Neural progenitor cell (in vitro differentiated cells): ENCODE measurements around the gene SCGB1C2. TPM values are rescaled to one million over a fixed set of nuclear protein-coding genes. Genes with fewer than 3 reads are reported as not detected.

ENCODE experiments used
- DNase-seq: peaks from one replicate; pipeline ENCODE4 v3.0.0-alpha.2; 2016; ENCODE audit warnings: low spot score
- H2AFZ ChIP-seq: fragments of 200-600 bp; sonication (generic); replicated peaks from 2 replicates; pipeline ENCODE4 v1.6.1; 2016; ENCODE audit warnings: antibody characterized with exemption
- H3F3A ChIP-seq: fragments of 200-600 bp; sonication (generic); 2 replicates; pipeline ENCODE4 v1.6.1; 2016; ENCODE audit warnings: antibody characterized with exemption, low read depth
- H3K27ac ChIP-seq: fragments of 200-600 bp; sonication (generic); 2 replicates; pipeline ENCODE4 v1.5.1; 2016; ENCODE audit warnings: mild to moderate bottlenecking
- H3K27me3 ChIP-seq: fragments of 200-600 bp; sonication (generic); 2 replicates; pipeline ENCODE4 v1.6.1; 2016; ENCODE audit warnings: mild to moderate bottlenecking, moderate library complexity
- H3K36me3 ChIP-seq: fragments of 200-600 bp; sonication (generic); 2 replicates; pipeline ENCODE4 v1.5.1; 2016
- H3K4me1 ChIP-seq: fragments of 200-600 bp; sonication (generic); 2 replicates; pipeline ENCODE4 v1.6.1; 2016; ENCODE audit warnings: mixed run types
- H3K4me2 ChIP-seq: fragments of 200-600 bp; sonication (generic); 2 replicates; pipeline ENCODE4 v1.6.1; 2016
- H3K4me3 ChIP-seq: fragments of 200-600 bp; sonication (generic); 2 replicates; pipeline ENCODE4 v1.5.1; 2016
- H3K79me2 ChIP-seq: fragments of 200-600 bp; sonication (generic); 2 replicates; pipeline ENCODE4 v1.6.1; 2016; ENCODE audit warnings: low read depth
- H3K9ac ChIP-seq: fragments of 200-600 bp; sonication (generic); 2 replicates; pipeline ENCODE4 v1.6.1; 2016
- H3K9me3 ChIP-seq: fragments of 200-600 bp; sonication (generic); 2 replicates; pipeline ENCODE4 v1.5.1; 2016; ENCODE audit warnings: low read depth
- H4K20me1 ChIP-seq: fragments of 200-600 bp; sonication (generic); 2 replicates; pipeline ENCODE4 v1.6.1; 2016; ENCODE audit warnings: low read depth
- H3K27ac Mint-ChIP-seq: 3 replicates; pipeline ENCODE4 v1.8.0; 2021; ENCODE audit warnings: mixed read lengths
- H3K27me3 Mint-ChIP-seq: 2 replicates; pipeline ENCODE4 v1.8.0; 2022; ENCODE audit warnings: low read depth, mild to moderate bottlenecking, inconsistent platforms, moderate library complexity, mixed read lengths; ENCODE audit not compliant: insufficient read depth
- H3K36me3 Mint-ChIP-seq: 3 replicates; pipeline ENCODE4 v1.8.0; 2021; ENCODE audit warnings: mixed read lengths
- H3K4me1 Mint-ChIP-seq: 3 replicates; pipeline ENCODE4 v1.8.0; 2021; ENCODE audit warnings: mixed read lengths
- H3K4me3 Mint-ChIP-seq: 3 replicates; pipeline ENCODE4 v1.8.0; 2021; ENCODE audit warnings: mild to moderate bottlenecking, moderate library complexity, mixed read lengths
- H3K9me3 Mint-ChIP-seq: 3 replicates; pipeline ENCODE4 v1.8.0; 2020; ENCODE audit warnings: mixed read lengths
- CTCF ChIP-seq: fragments of 200-600 bp; sonication (generic); IDR thresholded peaks from 2 replicates; pipeline ENCODE4 v1.5.1; 2017; ENCODE audit warnings: antibody characterized with exemption, mild to moderate bottlenecking
- EZH2 ChIP-seq: fragments of 200-600 bp; sonication (generic); IDR thresholded peaks from 2 replicates; pipeline ENCODE4 v1.6.1; 2017; ENCODE audit warnings: antibody characterized with exemption, mild to moderate bottlenecking, moderate library complexity
- EZH2phosphoT487 ChIP-seq: fragments of 200-600 bp; sonication (generic); IDR thresholded peaks from 2 replicates; pipeline ENCODE4 v1.6.1; 2017; ENCODE audit warnings: antibody characterized with exemption
- total RNA-seq: library from RNA; depleted of rRNA; stranded (reverse); fragments of >200 nt; gene quantifications from 2 replicates; pipeline ENCODE4 v1.2.3, GENCODE V29; 2015; ENCODE audit warnings: low replicate concordance

The SCGB1C2 gene
- total RNA-seq, 1 donor from 2014 or later: not detected

- DNase-seq: no peak
- Mint-ChIP-seq H3K27ac (no peak overlapping the region), H3K9me3 (no peaks in the 10 kb centered on the region), H3K4me1 (no peaks in the 10 kb centered on the region), H3K4me3 (no peak overlapping the region), H3K27me3 (peaks cover 5% of the 10 kb centered on the region), H3K36me3 (no peaks in the 10 kb centered on the region)
- no peaks in the 10 kb centered on the region for H3K9me3 ChIP-seq
- no peak overlapping the region for H3K27ac ChIP-seq
- no peaks in the 10 kb centered on the region for H3K36me3 ChIP-seq
- no peak overlapping the region for H2AFZ ChIP-seq
- H4K20me1 ChIP-seq: no peaks in the 10 kb centered on the region
- TF ChIP-seq EZH2 (no peak), EZH2phosphoT487 (no peak), CTCF (no peak)
- H3F3A ChIP-seq: no peaks in the 10 kb centered on the region
- H3K4me2 ChIP-seq: no peak overlapping the region
- H3K4me1 ChIP-seq: no peaks in the 10 kb centered on the region
- no peak overlapping the region for H3K4me3 ChIP-seq
- no peaks in the 10 kb centered on the region for H3K27me3 ChIP-seq
- H3K9ac ChIP-seq: no peak overlapping the region
- H3K79me2 ChIP-seq: no peaks in the 10 kb centered on the region
Measured at GRCh38 chr17:152860-153420, 15.6 kb downstream of the SCGB1C2 start.

GRCh38 chr17:153851-154250 is 16.5 kb downstream of the SCGB1C2 start:
- Histone ChIP-seq H3K4me1 (no peaks in the 10 kb centered on the region), H3F3A (no peaks in the 10 kb centered on the region), H3K27me3 (no peaks in the 10 kb centered on the region), H3K36me3 (no peaks in the 10 kb centered on the region), H3K9me3 (no peaks in the 10 kb centered on the region), H3K4me3 (no peak overlapping the region), H3K79me2 (no peaks in the 10 kb centered on the region), H3K27ac (no peak overlapping the region), H3K4me2 (no peak overlapping the region), H4K20me1 (no peaks in the 10 kb centered on the region), H3K9ac (no peak overlapping the region), H2AFZ (no peak overlapping the region)
- no peak for DNase-seq
- Mint-ChIP-seq H3K27ac (no peak overlapping the region), H3K36me3 (no peaks in the 10 kb centered on the region), H3K4me3 (no peak overlapping the region), H3K4me1 (no peaks in the 10 kb centered on the region), H3K27me3 (peaks cover 5% of the 10 kb centered on the region), H3K9me3 (no peaks in the 10 kb centered on the region)
- TF ChIP-seq EZH2phosphoT487: no peak
- TF ChIP-seq EZH2: no peak
- no peak for TF ChIP-seq CTCF

GRCh38 chr17:155576-155975 is 18.2 kb downstream of the SCGB1C2 start:
- Mint-ChIP-seq H3K36me3 (no peaks in the 10 kb centered on the region), H3K4me3 (no peak overlapping the region), H3K27ac (no peak overlapping the region), H3K27me3 (peaks cover 2% of the 10 kb centered on the region), H3K4me1 (no peaks in the 10 kb centered on the region), H3K9me3 (no peaks in the 10 kb centered on the region)
- Histone ChIP-seq H3K27ac (no peak overlapping the region), H3K36me3 (no peaks in the 10 kb centered on the region), H3K79me2 (no peaks in the 10 kb centered on the region), H3K4me1 (no peaks in the 10 kb centered on the region), H3K9me3 (no peaks in the 10 kb centered on the region), H3F3A (no peaks in the 10 kb centered on the region), H3K27me3 (no peaks in the 10 kb centered on the region), H2AFZ (no peak overlapping the region), H3K9ac (no peak overlapping the region), H4K20me1 (no peaks in the 10 kb centered on the region), H3K4me2 (no peak overlapping the region), H3K4me3 (no peak overlapping the region)
- TF ChIP-seq EZH2phosphoT487: no peak
- TF ChIP-seq EZH2: no peak
- no peak for TF ChIP-seq CTCF
- DNase-seq: no peak
